ENCODE results near the gene PNKD. TPM values are rescaled to one million over a fixed set of nuclear protein-coding genes. Genes with fewer than 3 reads are reported as not detected.

Gene PNKD
- total RNA-seq, 2 experiments from 2014 or later: 66.3 to 74.5 TPM

DNA sequence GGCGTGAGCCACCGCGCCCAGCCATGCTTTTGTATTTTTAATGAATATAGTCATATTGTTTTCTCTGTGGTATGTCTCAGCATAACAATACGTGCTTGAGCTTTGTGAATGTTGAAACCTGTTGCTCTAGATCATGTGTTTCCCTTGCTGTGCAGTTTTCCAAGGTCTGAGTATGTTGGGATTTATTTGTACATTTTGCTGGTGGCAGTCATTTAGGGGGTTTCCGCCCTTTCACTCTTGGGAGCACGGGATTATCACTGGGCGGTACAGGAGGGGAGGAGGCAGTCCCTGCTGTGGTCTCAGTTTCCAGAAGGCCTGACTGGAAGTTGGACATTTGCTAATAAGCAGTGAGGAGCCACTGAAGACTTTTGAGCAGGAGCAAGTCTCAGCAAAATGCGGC is 61.4 kb downstream of the PNKD start:
- H3K9me2 ChIP-seq (ENCODE audit: insufficient read depth, low read length): no peaks in the 10 kb centered on the region
- POLR2A ChIA-PET: interaction anchor here (0.6 to 4.2 kb wide), 5 partner anchors 9 to 94 kb away, joined by 3 to 28 read pairs (median 3); no protein-coding TSS in a partner anchor

DNA sequence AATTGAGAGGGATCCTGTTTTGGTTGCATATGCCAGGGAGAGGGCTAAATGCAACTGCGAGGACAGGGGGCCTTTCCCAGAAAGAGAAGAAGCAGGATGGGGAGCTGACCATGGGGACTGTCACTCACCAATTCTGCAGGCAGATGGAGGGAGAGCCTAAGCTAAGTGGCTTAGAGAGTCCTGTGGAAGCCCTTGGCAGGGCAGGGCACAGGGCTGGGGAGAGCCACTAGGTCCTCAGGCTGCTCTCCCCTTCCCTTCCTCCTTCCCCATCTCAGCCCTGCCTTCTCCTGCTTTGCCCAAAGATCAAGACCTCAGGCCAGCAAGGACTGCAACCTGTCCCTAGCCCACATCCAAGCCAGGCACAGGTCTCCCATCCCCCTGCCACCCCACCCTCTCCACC is 62.0 kb downstream of the PNKD start:
- no TSS peak for BruUV-seq (replicated peaks)
- peaks cover 6% of the 10 kb centered on the region; the same call in 1 of the 2 replicates for H3K79me2 ChIP-seq (ENCODE audit: insufficient read depth, low read depth, low read length)
- peaks cover 93% of the 10 kb centered on the region for H3K4me1 ChIP-seq (ENCODE audit: insufficient read depth, low read length, poor library complexity, severe bottlenecking)
- no peaks in the 10 kb centered on the region for H4K20me1 ChIP-seq (ENCODE audit: insufficient read depth, low read length)
- peak overlapping the region; percentile 100 for H3K27ac ChIP-seq (ENCODE audit: low read depth, low read length, poor library complexity, severe bottlenecking)
- ChIA-PET POLR2A (interaction anchor here (0.6 to 4.2 kb wide), 6 partner anchors 10 to 95 kb away, joined by 3 to 28 read pairs (median 3); no protein-coding TSS in a partner anchor), CTCF (ENCODE audit: unreplicated experiment) (no interaction called here)
- TF ChIP-seq, protein P1, sequence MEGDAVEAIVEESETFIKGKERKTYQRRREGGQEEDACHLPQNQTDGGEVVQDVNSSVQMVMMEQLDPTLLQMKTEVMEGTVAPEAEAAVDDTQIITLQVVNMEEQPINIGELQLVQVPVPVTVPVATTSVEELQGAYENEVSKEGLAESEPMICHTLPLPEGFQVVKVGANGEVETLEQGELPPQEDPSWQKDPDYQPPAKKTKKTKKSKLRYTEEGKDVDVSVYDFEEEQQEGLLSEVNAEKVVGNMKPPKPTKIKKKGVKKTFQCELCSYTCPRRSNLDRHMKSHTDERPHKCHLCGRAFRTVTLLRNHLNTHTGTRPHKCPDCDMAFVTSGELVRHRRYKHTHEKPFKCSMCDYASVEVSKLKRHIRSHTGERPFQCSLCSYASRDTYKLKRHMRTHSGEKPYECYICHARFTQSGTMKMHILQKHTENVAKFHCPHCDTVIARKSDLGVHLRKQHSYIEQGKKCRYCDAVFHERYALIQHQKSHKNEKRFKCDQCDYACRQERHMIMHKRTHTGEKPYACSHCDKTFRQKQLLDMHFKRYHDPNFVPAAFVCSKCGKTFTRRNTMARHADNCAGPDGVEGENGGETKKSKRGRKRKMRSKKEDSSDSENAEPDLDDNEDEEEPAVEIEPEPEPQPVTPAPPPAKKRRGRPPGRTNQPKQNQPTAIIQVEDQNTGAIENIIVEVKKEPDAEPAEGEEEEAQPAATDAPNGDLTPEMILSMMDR (conservative IDR thresholded peaks at IDR 0.05; ENCODE audit: low read length): no peak
- no peak for TF ChIP-seq EZH2phosphoT487 (IDR thresholded peaks at IDR 0.05; ENCODE audit: borderline replicate concordance, low read depth, low read length)
- intact Hi-C loops (cut with micrococcal nuclease; ENCODE audit: unreplicated experiment): no loop called here
- no peak for DNase-seq (ENCODE audit: low spot score)
- peak overlapping the region; percentile 55 for H3K4me2 ChIP-seq (ENCODE audit: low read length)
- H3K9me3 ChIP-seq (ENCODE audit: low read length): no peaks in the 10 kb centered on the region
- H3K4me3 ChIP-seq (ENCODE audit: low read depth, low read length, poor library complexity, severe bottlenecking): peak overlapping the region; percentile 59
- H3K9me2 ChIP-seq (ENCODE audit: insufficient read depth, low read length): no peaks in the 10 kb centered on the region
- H3K36me3 ChIP-seq (ENCODE audit: insufficient read depth, low read length): no peaks in the 10 kb centered on the region
- no peak overlapping the region; the same call in 1 of the 2 replicates for H2AFZ ChIP-seq (ENCODE audit: low read length)

More for the DNA sequence above, 61.4 kb downstream of the PNKD start:
- no TSS peak for BruUV-seq (replicated peaks)
- Histone ChIP-seq H2AFZ (ENCODE audit: low read length) (no peak overlapping the region), H3K4me2 (ENCODE audit: low read length) (peak overlapping the region; percentile 55), H3K27ac (ENCODE audit: low read depth, low read length, poor library complexity, severe bottlenecking) (peak overlapping the region; percentile 100), H3K79me2 (ENCODE audit: insufficient read depth, low read depth, low read length) (peaks cover 6% of the 10 kb centered on the region; the same call in 1 of the 2 replicates), H3K36me3 (ENCODE audit: insufficient read depth, low read length) (no peaks in the 10 kb centered on the region), H3K9me3 (ENCODE audit: low read length) (no peaks in the 10 kb centered on the region), H4K20me1 (ENCODE audit: insufficient read depth, low read length) (no peaks in the 10 kb centered on the region), H3K4me1 (ENCODE audit: insufficient read depth, low read length, poor library complexity, severe bottlenecking) (peaks cover 98% of the 10 kb centered on the region), H3K4me3 (ENCODE audit: low read depth, low read length, poor library complexity, severe bottlenecking) (no peak overlapping the region)
- DNase-seq (ENCODE audit: low spot score): no peak
- TF ChIP-seq, protein P1 (conservative IDR thresholded peaks at IDR 0.05; ENCODE audit: low read length): no peak
- no peak for TF ChIP-seq EZH2phosphoT487 (IDR thresholded peaks at IDR 0.05; ENCODE audit: borderline replicate concordance, low read depth, low read length)
- intact Hi-C loops (cut with micrococcal nuclease; ENCODE audit: unreplicated experiment): no loop called here
- CTCF ChIA-PET (ENCODE audit: unreplicated experiment): no interaction called here

DNA sequence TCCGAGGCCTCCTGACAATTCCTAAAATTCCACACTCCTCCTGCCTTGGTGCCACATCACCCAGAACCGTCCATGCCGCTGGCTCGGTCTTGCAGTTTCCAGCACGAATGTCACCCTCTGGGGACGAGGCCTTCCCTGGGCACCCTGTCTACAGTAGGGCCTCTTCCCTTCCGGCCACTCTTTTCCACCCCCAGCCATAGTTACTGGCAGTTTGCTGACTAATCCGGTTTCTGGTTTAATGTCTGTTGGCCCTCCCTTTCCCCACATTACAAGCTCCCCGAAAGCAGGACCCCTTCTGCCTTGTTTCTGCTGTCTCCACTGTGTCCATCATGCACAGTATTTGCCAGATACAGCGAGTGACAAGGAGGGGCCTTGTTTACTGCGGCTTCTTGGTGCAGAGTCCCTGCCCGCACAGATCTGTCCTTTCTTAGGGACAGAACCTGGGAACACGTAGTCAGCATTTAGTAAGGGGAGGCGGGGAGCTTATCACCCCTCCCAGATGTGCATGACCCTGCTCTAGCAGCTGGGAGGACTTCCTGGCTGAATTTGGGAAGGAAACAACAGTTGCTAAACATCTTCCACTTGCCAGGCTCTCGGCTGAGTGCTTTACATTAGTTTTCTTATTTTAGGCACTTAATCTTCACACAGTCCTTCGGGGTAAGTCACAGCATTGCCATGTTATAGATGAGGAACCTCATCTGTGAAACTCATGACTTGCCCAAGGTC is 62.8 kb downstream of the PNKD start:
- peak; percentile 71 for DNase-seq (ENCODE audit: low spot score)
- H3K27ac ChIP-seq (ENCODE audit: low read depth, low read length, poor library complexity, severe bottlenecking): peak overlapping the region; percentile 100
- peak overlapping the region; percentile 7; the same call in 1 of the 2 replicates for H2AFZ ChIP-seq (ENCODE audit: low read length)
- H3K79me2 ChIP-seq (ENCODE audit: insufficient read depth, low read depth, low read length): peaks cover 6% of the 10 kb centered on the region; the same call in 1 of the 2 replicates
- intact Hi-C loops (cut with micrococcal nuclease; ENCODE audit: unreplicated experiment): no loop called here
- peak overlapping the region; percentile 55 for H3K4me2 ChIP-seq (ENCODE audit: low read length)
- POLR2A ChIA-PET: interaction anchor here (0.9 to 4.2 kb wide), 7 partner anchors 8 to 43 kb away, joined by 3 to 28 read pairs (median 9); no protein-coding TSS in a partner anchor
- peak overlapping the region; percentile 59 for H3K4me3 ChIP-seq (ENCODE audit: low read depth, low read length, poor library complexity, severe bottlenecking)
- CTCF ChIA-PET (ENCODE audit: unreplicated experiment): interaction anchor here (1.0 kb wide), 1 partner anchor 31 kb away, joined by 3 read pairs; no protein-coding TSS in a partner anchor
- H4K20me1 ChIP-seq (ENCODE audit: insufficient read depth, low read length): no peaks in the 10 kb centered on the region
- no TSS peak for BruUV-seq (replicated peaks)
- no peak for TF ChIP-seq EZH2phosphoT487 (IDR thresholded peaks at IDR 0.05; ENCODE audit: borderline replicate concordance, low read depth, low read length)
- TF ChIP-seq, protein P1 (conservative IDR thresholded peaks at IDR 0.05; ENCODE audit: low read length): no peak
- peaks cover 85% of the 10 kb centered on the region for H3K4me1 ChIP-seq (ENCODE audit: insufficient read depth, low read length, poor library complexity, severe bottlenecking)
- H3K9me2 ChIP-seq (ENCODE audit: insufficient read depth, low read length): no peaks in the 10 kb centered on the region
- H3K9me3 ChIP-seq (ENCODE audit: low read length): no peaks in the 10 kb centered on the region
- H3K36me3 ChIP-seq (ENCODE audit: insufficient read depth, low read length): no peaks in the 10 kb centered on the region
